ENCODE measurements around the gene CCDC9.
"Not testable (repeated sequence)": the region's sequence is repeated elsewhere in the genome, so short reads cannot be mapped to it uniquely, and the experiment has no call there.

CCDC9 gene

DNA sequence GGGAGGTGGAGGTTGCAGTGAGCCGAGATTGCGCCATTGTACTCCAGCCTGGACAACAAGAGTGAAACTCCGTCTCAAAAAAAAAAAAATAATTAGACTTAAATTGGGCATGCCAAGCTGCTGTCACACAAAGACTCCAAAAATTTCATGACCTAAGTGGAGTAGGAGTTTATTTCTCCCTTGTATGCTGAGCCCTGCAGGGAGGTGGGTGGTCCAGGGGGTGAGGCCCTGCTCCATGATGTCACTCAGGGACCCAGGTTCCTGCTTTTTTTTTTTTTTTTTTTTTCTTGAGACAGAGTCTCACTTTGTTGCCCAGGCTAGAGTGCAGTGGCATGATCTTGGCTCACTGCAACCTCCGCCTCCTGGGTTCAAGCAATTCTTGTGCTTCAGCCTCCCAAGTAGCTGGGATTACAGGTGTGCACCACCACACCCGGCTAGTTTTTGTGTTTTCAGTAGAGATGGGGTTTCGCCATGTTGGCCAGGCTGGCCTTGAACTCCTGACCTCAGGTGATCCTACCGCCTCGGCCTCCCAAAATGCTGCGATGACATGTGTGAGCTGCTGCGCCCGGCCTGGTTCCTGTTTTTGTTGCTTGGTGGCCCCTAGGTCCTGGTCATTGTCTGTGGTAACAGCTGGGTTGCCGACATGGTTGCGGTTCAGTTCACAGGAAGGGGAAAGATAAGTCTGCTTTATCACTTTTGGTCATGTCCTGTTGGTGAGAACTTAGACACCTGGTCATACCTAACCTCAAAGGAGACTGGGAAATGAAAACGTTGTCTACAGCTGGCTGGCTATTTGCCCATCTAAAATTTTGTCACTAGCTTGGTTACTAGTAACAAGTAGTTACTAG lies 5.8 kb downstream of the CCDC9 start:
- peak; percentile 69 for DNase-seq

DNA sequence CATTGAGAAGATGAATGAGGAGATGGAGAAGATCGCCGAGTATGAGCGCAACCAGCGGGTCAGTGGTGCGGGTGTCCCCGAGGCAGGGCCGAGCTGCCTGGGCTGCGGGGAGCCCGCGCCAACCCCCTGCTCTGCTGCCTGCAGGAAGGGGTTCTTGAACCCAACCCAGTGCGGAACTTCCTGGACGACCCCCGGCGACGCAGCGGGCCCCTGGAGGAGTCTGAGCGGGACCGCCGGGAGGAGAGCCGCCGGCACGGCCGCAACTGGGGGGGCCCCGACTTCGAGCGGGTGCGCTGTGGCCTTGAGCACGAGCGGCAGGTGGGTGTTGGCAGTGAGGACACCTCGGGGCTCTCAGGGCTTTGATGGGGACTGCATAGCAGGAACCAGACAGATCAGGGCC lies 8.3 kb downstream of the CCDC9 start:
- no peak for DNase-seq

DNA sequence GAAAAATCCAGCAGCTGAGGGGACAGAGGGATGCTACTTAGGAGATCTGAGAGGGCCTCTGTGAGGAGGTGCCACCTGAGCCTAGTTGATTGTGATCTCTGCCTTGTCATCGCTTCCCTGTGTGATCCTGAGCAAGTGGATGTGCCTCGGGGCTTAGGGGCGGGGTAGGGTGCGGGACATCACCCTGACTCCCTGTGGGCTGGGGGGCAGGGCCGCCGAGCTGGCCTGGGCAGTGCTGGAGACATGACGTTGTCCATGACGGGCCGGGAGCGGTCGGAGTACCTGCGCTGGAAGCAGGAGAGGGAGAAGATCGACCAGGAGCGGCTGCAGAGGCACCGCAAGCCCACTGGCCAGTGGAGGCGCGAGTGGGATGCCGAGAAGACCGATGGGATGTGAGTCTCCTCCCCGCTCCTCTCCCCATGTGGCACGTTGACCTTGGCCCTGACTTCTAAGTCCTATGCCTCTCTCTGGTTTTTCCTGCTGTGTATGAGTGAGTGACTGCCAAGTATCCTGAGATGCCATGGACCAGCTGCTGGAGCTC lies 10.1 kb downstream of the CCDC9 start:
- no peak for DNase-seq

DNA sequence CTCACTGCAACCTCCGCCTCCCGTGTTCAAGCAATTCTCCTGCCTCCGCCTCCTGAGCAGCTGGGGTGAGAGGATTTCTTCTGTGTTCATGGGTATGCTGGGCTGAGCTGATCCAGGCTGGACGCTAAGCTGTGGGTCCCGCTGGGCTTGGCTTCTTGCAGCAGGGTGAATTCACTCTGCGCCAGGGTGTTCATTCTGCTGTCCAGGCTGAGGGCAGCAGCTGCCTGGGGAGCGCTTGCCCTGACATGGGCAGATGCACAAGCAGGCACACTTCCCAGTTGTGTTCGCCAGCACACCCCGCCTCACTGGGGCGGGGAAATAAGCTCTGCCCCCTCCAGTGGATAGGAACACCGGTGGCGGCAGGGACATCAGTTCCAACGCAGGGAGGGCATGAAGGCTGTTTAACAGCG lies 11.0 kb downstream of the CCDC9 start:
- no peak for DNase-seq

DNA sequence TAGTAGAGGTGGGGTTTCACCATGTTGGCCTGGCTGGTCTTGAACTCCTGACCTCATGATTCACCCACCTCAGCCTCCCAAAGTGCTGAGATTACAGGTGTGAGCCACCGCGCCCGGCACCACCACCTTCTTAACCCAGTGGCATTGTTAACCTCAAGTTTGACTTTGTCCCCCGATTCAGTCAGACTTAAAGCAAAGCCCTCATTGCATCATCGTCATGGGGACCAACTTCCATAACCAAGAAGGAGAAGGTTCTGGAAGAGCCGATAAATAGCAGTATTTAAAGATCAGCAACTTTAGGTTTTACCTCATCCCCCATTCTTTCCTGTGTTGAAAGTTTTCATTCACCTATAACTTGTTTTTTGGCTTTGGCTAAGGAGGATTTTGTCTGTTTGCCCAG lies 11.7 kb downstream of the CCDC9 start:
- no peak for DNase-seq

DNA sequence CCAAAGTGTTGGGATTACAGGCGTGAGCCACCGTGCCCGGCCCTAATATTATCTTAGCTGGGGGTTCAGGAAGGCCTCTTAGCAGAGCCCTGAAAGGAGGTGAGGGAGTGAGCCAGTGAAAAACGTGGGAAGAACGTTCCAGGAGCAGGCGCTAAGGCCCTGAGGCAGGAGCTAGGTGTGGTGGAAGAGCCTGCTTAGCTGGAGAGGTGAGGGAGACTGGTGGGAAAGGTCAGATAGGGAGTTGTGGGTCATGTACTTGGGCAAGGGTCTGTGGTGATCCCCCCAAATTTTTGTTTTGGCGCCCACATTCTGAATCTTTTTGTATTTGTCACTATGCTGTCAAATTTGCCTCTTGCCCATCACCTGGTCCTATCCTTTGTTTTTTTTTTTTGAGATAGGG lies 13.3 kb downstream of the CCDC9 start:
- DNase-seq: no peak

DNA sequence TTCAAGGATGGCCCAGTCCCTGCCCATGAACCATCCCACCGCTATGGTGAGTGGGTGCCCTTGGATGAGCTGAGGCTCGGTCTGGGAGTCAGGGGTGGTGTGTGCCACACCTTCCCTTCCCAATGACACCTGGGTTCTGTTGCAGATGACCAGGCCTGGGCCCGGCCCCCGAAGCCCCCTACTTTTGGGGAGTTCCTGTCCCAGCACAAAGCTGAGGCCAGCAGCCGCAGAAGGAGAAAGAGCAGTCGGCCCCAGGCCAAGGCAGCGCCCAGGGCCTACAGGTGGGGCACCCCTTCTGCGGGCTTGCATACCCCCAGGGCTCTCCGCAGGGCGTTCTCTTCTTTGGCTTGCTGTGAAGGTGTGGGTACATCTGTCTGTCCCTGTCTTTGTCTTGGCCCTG lies 14.1 kb downstream of the CCDC9 start:
- DNase-seq: no peak

DNA sequence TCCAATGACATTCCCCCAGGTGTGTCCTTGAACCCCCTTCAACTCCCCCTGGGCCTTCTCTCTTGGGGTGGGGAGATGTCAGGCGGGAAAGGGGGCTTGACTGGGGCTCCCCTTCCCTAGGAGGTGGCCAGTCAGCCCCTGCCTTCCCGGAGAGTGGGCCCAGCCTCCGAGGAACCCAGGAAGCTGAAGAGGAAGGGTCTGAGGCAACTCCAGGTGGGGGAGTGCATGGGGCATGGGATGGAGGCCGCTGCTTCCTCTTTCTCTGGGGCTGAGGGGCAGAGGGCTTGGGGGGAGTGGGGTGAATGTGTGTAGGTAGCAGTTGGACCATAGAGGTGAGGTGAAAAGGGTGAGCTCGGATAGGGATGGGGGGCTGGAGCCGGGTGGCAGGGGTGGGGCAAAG lies 15.6 kb downstream of the CCDC9 start:
- DNase-seq: no peak

DNA sequence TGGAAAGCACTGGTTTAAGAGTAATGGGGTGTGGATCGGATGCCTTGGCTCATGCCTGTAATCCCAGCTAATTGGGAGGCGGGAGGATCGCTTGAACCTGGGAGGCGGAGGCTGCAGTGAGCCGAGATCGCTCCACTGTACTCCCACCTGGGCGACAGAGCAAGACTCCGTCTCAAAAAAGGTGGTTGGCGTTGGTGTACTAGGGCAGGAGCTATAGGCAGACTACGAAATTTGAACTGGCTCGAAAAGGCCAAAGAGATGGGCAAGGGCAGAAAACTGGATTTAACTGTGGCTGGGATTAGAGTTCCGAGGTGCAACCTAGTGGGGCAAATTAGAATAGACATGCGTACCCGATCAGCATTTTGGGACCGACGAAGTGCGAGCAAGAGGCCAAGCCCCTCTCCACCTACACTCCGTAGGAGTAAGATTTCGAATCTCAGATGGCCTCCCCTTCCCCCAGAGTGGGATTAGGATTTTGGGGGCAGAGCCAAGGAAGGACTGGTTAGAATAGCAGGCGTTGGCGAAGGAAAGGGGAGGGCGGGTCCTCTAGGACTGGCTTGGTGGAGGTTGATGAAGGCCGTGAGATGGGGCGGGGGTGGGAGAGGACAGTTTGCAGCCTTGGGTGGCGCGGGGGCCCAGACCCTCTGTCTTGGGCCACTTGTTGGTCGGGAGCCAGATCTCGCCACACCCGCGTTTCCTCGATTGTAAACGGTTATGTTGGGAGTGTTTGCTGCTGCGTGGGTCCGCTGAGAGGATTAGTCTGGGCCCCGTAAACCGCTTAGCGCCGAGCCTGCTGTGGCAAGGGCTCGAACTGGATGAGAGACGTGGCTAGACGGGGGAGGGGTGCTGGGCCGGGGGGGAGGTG lies 16.4 kb downstream of the CCDC9 start:
- DNase-seq: no peak

DNA sequence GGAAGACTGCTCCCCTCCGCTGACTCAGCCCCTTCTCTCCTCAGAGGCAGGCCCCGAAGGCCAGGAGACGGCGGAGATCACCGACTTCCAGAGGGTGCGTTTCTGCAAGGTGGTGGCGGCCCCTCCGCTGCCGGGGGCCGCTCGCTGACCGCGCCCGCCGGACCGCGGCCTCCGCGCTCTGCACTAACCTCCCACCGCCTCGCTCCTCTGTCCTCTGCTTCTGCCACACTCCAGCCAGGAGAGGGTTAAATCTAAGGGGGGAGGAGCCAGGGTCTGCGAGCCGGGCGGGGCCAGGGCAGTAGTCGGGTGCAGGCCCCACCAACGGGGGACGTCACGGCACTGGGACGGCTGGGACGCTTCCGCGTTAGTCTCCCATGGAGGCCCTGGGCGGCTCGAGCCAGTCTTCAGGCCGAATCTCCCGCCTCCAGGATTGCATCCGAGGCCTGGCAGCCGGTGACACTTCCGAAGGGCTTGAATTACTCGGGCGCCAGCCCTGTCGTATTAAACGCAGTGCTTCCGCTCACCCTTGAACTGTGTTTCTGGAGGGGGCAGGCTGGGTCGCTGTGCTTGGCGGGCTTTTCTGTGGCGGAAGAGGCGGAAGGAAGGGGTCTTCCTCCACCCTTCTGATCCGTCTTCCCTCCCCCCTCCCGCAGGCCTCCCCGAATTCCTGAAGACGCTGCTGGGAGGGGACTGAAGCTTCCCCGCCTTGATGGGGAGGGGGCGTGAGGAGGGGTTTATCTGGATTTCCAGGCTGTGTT lies 17.2 kb downstream of the CCDC9 start:
- DNase-seq: peak; percentile 92

DNA sequence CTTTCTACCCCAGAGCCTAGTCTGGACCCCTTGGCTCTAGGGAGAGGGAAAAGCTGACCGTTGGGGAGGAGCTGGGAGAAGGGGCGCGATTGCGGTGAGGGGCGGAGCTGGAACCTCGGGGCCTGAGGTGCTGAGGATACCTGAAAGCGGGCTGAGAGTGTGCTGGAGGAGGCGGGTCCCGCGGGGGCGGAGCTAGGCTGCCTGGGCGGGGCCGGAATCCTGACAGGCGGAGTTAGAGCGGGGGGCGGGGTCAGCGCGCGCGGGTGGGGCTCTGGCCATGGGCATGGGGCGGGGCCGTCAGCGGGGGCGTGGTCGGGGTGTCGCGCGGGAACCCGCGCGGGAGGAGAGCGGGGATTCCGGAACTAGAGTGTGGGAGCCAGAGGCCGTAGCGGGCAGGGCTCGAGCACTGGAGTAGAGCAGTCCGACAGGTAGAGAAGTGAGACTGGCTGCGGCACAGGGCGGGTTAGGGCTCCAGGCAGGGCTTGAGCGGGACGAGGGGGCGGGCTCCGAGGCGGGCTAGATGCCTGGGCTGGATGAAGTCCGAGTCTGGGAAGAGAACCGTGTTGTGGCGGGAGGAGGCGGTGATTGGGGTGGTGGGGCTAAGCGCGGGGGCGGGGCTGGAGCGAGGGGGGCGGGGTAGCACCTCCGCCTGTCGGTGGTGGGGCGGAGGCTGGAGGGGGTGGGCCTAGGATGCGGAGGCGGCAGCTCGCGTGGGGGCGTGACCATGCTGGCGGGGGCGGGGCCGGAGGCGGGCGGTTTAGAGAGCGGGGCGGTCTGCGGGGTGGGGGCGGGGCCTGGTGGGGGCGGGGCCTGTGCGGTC lies 18.0 kb downstream of the CCDC9 start, which contains the start of gene INAFM1:
Gene INAFM1 (plus strand): TSS at position 815 of the 820 bp plus-strand sequence. CDS start 35 bp downstream, outside the sequence.
- peak; percentile 96 for DNase-seq

DNA sequence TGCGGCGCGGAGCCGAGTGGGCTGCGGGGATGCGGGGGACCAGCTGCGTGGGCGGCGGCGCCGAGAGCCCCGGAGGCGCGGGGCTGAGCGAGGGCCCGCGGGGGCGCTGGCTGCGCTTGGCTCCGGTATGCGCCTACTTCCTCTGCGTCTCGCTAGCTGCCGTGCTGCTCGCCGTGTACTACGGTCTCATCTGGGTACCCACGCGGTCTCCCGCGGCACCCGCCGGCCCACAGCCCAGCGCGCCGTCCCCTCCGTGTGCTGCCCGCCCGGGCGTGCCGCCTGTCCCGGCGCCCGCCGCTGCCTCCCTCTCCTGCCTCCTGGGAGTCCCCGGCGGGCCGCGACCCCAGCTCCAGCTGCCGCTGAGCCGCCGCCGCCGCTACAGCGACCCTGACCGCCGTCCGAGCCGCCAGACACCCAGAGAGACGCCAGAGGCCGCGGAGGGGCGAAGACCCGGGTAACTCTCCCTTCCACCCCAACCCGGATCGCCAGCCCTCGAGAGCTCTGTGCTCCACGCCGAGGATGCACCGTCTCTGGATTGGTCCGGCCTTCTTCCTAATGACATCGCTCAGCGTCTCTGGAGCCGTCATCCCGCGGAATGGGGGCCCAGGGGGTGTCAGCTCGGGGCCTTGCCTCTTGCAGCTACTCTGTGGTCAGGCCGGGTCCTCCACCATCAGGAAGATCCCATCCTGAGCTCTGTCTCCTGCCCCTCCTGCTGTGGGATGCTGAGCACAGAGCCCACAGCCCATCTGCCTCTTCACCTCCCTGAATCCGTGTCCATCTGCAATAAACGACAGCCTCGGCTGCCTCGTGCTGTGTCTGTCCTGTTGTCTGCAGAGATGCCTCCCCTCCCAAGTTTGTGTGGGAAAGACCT lies 18.8 kb downstream of the CCDC9 start:
- DNase-seq: no peak

DNA sequence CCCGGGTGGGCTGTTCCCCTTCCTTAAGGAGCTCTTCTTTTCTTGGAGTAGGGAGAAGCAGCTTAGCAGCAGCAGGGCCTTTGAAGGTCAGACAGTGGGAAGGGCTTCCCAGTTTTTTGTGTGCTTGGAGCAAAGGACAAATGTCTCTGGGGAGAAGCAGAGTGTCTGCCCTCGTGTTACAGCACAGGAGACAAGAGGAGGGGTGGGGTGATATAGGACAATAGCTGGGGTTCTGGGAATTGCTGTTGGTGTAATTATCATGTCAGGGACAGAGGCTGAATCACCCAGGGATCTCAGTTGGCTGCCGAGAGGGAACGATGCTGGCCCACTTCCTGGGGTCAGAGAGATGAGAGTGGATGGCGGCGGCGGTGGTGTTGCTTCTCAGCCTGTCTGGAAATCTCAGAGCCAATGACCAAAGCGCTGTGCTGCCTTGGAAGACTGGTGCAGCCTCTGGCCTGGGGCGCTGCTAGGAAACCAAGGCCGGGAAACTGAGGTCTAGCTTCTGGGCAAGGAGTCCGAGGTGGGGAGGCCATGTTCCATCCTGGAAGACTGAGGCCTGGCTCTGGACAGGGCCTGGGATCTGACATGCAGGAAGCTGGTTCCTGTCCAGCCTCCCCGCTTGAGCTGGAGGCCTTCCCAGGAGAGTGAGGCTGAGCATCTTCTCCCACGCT lies 19.6 kb downstream of the CCDC9 start:
- no peak for DNase-seq

DNA sequence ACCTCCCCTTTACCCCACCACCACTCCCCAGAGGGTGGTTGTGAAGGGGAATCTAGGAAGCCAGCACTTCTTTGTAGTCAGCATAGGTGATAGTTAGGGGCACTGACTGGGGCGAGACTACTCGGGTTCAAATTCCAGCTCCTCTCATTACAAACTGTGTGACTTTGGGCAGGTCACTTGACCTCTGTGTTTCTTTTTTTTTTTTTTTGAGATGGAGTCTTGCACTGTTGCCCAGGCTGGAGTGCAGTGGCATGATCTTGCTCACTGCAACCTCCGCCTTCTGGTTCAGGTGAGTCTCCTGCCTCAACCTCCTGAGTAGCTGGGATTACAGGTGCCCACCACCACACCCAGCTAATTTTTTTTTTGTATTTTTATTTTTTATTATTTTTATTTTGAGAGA lies 20.2 kb downstream of the CCDC9 start:
- DNase-seq: not testable (repeated sequence)

DNA sequence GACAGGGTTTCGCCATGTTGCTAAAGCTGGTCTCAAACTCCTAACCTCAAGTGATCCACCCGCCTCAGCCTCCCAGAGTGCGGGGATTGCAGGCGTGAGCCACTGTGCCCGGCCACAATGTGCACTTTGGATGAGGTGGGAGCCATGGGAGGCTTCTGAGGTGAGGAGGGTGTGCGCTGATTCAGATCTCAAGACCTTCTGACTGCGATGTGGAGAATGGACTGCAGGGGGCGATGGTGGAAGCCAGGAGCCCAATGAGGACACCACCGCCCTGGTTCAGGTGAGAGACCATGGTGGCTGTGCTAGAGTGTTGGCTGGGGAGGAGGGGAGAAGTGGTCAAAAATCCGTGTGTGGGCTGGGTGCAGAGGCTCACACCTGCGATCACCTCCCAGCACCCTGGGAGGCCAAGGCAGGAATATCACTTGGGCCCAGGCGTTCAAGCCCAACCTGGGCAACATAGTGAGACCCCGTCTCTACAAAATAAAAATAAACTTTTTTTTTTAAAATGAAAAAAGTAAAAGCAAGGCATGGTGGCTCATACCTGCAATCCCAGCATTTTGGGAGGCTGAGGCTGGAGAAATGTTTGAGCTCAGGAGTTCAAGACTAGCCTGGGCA lies 24.0 kb downstream of the CCDC9 start:
- DNase-seq: peak; percentile 43

DNA sequence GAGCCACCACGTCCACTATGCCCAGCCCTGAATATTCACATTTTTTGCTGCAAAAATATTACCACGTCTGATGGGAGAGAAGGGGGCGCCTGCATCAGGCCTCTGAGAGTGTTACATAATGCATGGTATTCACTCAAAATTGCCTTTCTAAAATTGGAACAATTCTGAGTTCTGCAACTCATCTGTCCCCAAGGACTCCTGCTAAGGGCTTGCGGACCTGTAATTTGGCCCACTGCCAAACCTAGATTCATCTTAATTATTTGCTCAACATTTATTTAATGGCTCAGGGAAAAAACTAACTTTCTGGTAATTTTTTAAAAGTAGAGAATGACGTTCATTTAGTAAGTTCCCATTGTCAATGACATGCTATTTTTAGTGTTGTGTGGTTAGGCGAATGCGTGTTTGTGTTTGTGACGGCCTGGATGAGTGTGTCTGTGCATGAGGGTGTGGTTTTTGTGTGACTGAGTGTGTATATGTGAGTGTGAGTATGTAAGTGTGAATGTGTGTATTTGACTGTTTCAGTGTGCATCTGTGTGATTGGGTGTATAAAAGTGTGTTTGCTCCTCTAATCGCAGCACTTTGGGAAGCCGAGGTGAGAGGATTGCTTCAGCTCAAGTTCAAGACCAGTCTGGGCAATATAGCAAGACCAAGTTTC lies 27.2 kb downstream of the CCDC9 start:
- DNase-seq: no peak

DNA sequence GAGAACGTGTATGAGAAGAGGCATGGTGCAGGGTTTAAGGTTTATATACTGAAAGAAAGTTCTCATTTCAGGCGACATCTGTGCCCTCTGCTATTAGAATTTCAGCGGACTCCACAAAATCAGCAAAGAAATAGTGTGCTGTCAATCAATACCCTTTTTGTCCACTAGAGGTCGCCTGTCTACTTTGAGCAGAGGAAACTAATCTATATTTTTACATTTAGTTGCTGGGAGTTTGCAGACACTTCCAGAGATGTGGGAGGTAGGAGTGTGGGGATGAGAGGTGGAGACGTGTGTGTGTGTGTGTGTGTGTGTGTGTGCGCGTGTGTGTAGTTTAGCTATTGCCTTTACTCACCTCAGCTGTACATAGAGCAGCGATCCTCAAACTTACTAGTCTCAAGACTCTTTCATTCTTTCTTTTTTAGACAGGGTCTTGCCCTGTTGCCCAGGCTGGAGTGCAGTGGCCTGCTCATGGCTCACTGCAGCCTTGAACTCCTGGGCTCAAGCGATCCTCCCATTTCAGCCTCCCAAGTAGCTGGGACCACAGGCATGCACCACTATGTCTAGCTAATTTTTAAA lies 28.1 kb downstream of the CCDC9 start:
- no peak for DNase-seq

DNA sequence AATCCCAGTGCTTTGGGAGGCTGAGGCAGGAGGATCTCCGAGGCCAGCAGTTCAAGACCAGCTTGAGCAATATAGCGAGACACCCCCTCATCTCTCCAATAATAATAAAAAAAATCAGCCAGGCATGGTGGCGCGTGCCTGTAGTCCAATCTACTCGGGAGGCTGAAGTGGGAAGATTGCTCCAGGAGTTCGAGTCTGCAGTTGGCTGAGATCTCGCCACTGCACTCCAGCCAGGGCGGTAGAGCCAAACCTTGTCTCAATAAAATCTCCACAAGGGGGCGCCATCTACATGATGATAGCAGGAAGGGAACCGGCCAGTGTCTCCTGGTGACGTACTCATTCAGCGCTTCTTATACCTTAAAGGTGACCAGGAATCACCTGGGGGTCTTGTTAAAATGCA lies 39.7 kb downstream of the CCDC9 start:
- peak; percentile 76 for DNase-seq

DNA sequence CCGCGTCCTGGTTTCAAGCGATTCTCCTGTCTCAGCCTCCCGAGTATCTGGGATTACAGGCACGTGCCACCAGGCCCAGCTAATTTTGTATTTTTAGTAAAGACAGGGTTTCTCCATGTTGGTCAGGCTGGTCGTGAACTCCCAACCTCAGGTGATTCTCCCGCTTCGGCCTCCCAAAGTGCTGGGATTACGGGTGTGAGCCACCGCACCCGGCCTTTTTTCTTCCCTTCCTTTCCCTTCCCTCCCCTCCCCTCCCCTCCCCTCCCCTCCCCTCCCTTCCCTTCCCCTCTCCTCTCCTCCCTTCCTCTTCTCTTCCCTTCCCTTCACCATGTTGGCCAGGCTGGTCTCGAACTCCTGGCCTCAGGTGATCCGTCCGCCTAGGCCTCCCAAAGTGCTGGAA lies 44.5 kb downstream of the CCDC9 start:
- not testable (repeated sequence) for DNase-seq
